Transverse colon (tissue), 4 donors: ENCODE measurements around the gene FAM170B. TPM values are rescaled to one million over a fixed set of nuclear protein-coding genes. Genes with fewer than 3 reads are reported as not detected.

ENCODE experiments used
- DNase-seq: peaks from one replicate; pipeline ENCODE4 v3.0.0-alpha.2; 2019
- H3K27ac ChIP-seq, 4 donors: fragments of 200-600 bp; sonication (generic); 2 replicates each; pipeline ENCODE4 v1.5.1; 2016 to 2018; ENCODE audit warnings: inconsistent platforms in 4 of 4
- H3K27me3 ChIP-seq: fragments of 200-600 bp; sonication (generic); 2 replicates; pipeline ENCODE4 v1.5.1; 2017; ENCODE audit warnings: inconsistent platforms
- H3K36me3 ChIP-seq, 4 donors: fragments of 200-600 bp; sonication (generic); 2 replicates each; pipeline ENCODE4 v1.5.1; 2017 to 2019; ENCODE audit warnings: inconsistent platforms in 4 of 4
- H3K4me1 ChIP-seq, 4 donors: fragments of 200-600 bp; sonication (generic); 2 replicates each; pipeline ENCODE4 v1.5.1; 2017 to 2020; ENCODE audit warnings: inconsistent platforms in 4 of 4
- H3K4me3 ChIP-seq, 4 donors: fragments of 200-600 bp; sonication (generic); 1 replicate in 1 of 4; 2 replicates in 3 of 4; pipeline versions ENCODE4 v1.5.1 to v1.6.1; 2017 to 2019; ENCODE audit warnings: inconsistent platforms in 4 of 4
- H3K9me3 ChIP-seq, 2 donors: fragments of 200-600 bp; sonication (generic); 2 replicates each; pipeline ENCODE4 v1.5.1; 2017 to 2019; ENCODE audit warnings: inconsistent platforms in 2 of 2
- EP300 ChIP-seq: sonication (generic); formaldehyde crosslinking; IDR thresholded peaks from one replicate; pipeline ENCODE4 v1.6.1; 2017; ENCODE audit warnings: antibody characterized with exemption, low read depth
- POLR2A ChIP-seq: fragments of 450-650 bp; IDR thresholded peaks from one replicate; pipeline ENCODE4 v1.6.1; 2016; ENCODE audit warnings: antibody characterized with exemption, mild to moderate bottlenecking, moderate library complexity
- POLR2AphosphoS5 ChIP-seq, 3 donors: sonication (generic); formaldehyde crosslinking; IDR thresholded peaks; one replicate each; pipeline ENCODE4 v1.6.1; 2016; ENCODE audit warnings: antibody characterized with exemption in 3 of 3
- WGBS, 2 donors: methylation state at CpG; one replicate each; pipeline ENCODE4 v1.1.5; 2018; ENCODE audit warnings: low coverage in 1 of 2; 5-methylcytosine and 5-hydroxymethylcytosine counted together
- in situ Hi-C, 4 donors: fragments of 200-750 bp; cut with MboI; loops; one replicate each; pipeline versions ENCODE4 v1.15.0 to v1.15.1; 2017; ENCODE audit warnings: low sequenced_read_pairs in 3 of 4, low pct_ligation_motif_present in 1 of 4, low pct_unique_long_range_greater_than_20kb in 1 of 4
- intact Hi-C: fragments of 100-400 bp; cut with DNase I; formaldehyde crosslinking; loops from one replicate; pipeline ENCODE4 v1.15.1; 2023; ENCODE audit warnings: low total_unique reads
- total RNA-seq, 4 donors: library from RNA; depleted of rRNA; stranded (reverse); fragments of >200 nt; gene quantifications; one replicate each; pipeline ENCODE4 v1.1.0, GENCODE V29; 2016
- TF ChIP-seq, protein P1 (sequence below), 5 experiments: fragments of 200-600 bp in 3 of 5; fragments of 450-650 bp in 2 of 5; sonication (generic) in 3 of 5; IDR thresholded peaks; 1 replicate in 2 of 5; 2 replicates in 3 of 5; pipeline ENCODE4 v1.5.1; 2016 to 2017; ENCODE audit warnings: antibody characterized with exemption in 5 of 5, inconsistent platforms in 3 of 5, mild to moderate bottlenecking in 2 of 5, moderate library complexity in 1 of 5

The FAM170B gene
- total RNA-seq, 4 donors from 2014 or later: not detected

GRCh38 chr10:49096890-49097445, 36.9 kb downstream of the FAM170B start:
- Histone ChIP-seq H3K27ac (no peak overlapping the region), H3K4me3 (no peak overlapping the region), H3K4me1 (no peaks in the 10 kb centered on the region), H3K9me3 (no peaks in the 10 kb centered on the region), H3K36me3 (no peaks in the 10 kb centered on the region), H3K27me3 (no peaks in the 10 kb centered on the region)
- intact Hi-C loops (loop anchor here (1.0 kb wide), 1 partner anchor 31 kb away; no protein-coding TSS in a partner anchor), in situ Hi-C loops (no loop called here)
- TF ChIP-seq EP300 (no peak), POLR2AphosphoS5 (IDR thresholded peaks at IDR 0.05) (no peak), POLR2A (no peak)
- TF ChIP-seq, protein P1, sequence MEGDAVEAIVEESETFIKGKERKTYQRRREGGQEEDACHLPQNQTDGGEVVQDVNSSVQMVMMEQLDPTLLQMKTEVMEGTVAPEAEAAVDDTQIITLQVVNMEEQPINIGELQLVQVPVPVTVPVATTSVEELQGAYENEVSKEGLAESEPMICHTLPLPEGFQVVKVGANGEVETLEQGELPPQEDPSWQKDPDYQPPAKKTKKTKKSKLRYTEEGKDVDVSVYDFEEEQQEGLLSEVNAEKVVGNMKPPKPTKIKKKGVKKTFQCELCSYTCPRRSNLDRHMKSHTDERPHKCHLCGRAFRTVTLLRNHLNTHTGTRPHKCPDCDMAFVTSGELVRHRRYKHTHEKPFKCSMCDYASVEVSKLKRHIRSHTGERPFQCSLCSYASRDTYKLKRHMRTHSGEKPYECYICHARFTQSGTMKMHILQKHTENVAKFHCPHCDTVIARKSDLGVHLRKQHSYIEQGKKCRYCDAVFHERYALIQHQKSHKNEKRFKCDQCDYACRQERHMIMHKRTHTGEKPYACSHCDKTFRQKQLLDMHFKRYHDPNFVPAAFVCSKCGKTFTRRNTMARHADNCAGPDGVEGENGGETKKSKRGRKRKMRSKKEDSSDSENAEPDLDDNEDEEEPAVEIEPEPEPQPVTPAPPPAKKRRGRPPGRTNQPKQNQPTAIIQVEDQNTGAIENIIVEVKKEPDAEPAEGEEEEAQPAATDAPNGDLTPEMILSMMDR (IDR thresholded peaks at IDR 0.05): no peak
- DNase-seq: no peak
- 85 to 100% methylated on average over 1 to 5 of the region's 8 CpGs for WGBS, 2 donors

DNA sequence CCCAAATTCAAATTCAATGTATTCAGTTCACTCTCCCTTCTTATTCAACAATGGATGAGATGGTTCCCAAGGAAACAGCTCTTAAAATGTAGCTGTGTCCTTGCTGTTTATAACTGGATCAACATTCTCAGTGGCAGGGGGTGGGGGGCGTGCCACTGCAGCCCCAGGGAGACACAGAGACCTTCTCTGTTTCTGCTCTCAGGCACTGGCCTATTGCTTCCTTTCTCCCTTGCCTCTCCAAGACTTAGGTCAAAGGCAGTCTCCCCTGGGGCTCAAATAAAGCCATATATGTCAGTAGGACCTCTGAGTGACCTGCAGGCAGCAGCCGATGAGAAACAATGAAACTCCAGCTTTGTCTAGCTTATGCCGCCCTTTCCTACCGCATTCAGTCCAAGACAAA, 39.2 kb downstream of the FAM170B start:
- Histone ChIP-seq H3K27me3 (no peaks in the 10 kb centered on the region), H3K4me1 (peaks cover 0 to 8% (median 3%) of the 10 kb centered on the region in 4 donors), H3K36me3 (no peaks in the 10 kb centered on the region), H3K9me3 (no peaks in the 10 kb centered on the region), H3K27ac (no peak overlapping the region), H3K4me3 (no peak overlapping the region)
- 68% methylated on average over 4 of the region's 4 CpGs; no CpG with 5 or more reads in 1 of the 2 donors for WGBS, 2 donors
- TF ChIP-seq EP300 (no peak), POLR2AphosphoS5 (IDR thresholded peaks at IDR 0.05) (no peak)
- TF ChIP-seq, protein P1 (IDR thresholded peaks at IDR 0.05): no peak
- in situ Hi-C loops: no loop called here
- intact Hi-C loops: no loop called here
- DNase-seq: no peak

GRCh38 chr10:49093922-49094321, 39.9 kb downstream of the FAM170B start:
- Histone ChIP-seq H3K27me3 (no peaks in the 10 kb centered on the region), H3K4me3 (no peak overlapping the region), H3K9me3 (no peaks in the 10 kb centered on the region), H3K27ac (no peak overlapping the region), H3K36me3 (no peaks in the 10 kb centered on the region), H3K4me1 (peaks cover 0 to 8% (median 3%) of the 10 kb centered on the region in 4 donors)
- TF ChIP-seq, protein P1 (IDR thresholded peaks at IDR 0.05): no peak
- no peak for TF ChIP-seq POLR2A
- no peak for TF ChIP-seq POLR2AphosphoS5 (IDR thresholded peaks at IDR 0.05)
- TF ChIP-seq EP300: no peak
- in situ Hi-C loops (no loop called here), intact Hi-C loops (no loop called here)
- 89 to 95% methylated on average over 9 to 10 of the region's 10 CpGs for WGBS, 2 donors
- DNase-seq: no peak

- Histone ChIP-seq H3K36me3 (no peaks in the 10 kb centered on the region), H3K4me1 (peaks cover 0 to 8% (median 3%) of the 10 kb centered on the region in 4 donors), H3K27ac (no peak overlapping the region), H3K27me3 (no peaks in the 10 kb centered on the region), H3K9me3 (no peaks in the 10 kb centered on the region), H3K4me3 (no peak overlapping the region)
- no peak for DNase-seq
- WGBS, 2 donors: 70 to 80% methylated on average over 6 to 11 of the region's 11 CpGs
- intact Hi-C loops (no loop called here), in situ Hi-C loops (no loop called here)
- TF ChIP-seq POLR2AphosphoS5 (IDR thresholded peaks at IDR 0.05) (no peak), EP300 (no peak), POLR2A (no peak)
- TF ChIP-seq, protein P1 (IDR thresholded peaks at IDR 0.05): no peak
Measured at GRCh38 chr10:49092477-49092876, 41.3 kb downstream of the FAM170B start.
